HG03571 (cell line): ENCODE data around the gene PGLYRP4.

Experiments used
- ATAC-seq: cut with Tn5 transposase; IDR thresholded peaks from one replicate; pipeline ENCODE4 v1.9.1; 2021; ENCODE audit not compliant: unreplicated experiment

PGLYRP4 gene

GRCh38 chr1:153379591-153379990 lies 30.9 kb upstream of the PGLYRP4 start:
- no peak for ATAC-seq

- no peak for ATAC-seq
These were observed 26.9 kb upstream of the PGLYRP4 start, which contains the start of gene S100A12 for GRCh38 chr1:153375511-153375910. S100A12 (minus strand) TSS chr1:153375621; CDS start chr1:153374592, 1,029 bp downstream.

- ATAC-seq, result no peak
These were observed 25.4 kb upstream of the PGLYRP4 start for GRCh38 chr1:153374071-153374470.

GRCh38 chr1:153372571-153372970 lies 23.9 kb upstream of the PGLYRP4 start:
- ATAC-seq, result no peak

GRCh38 chr1:153371231-153371630 lies 22.6 kb upstream of the PGLYRP4 start:
- ATAC-seq, result no peak

- no peak for ATAC-seq
These were observed 21.5 kb upstream of the PGLYRP4 start for GRCh38 chr1:153370146-153370545.

- ATAC-seq, result no peak
These were observed 19.9 kb upstream of the PGLYRP4 start for GRCh38 chr1:153368495-153368894.

GRCh38 chr1:153367090-153367489 lies 18.4 kb upstream of the PGLYRP4 start:
- ATAC-seq, result no peak

- ATAC-seq, result no peak
These were observed 17.6 kb upstream of the PGLYRP4 start for GRCh38 chr1:153366261-153366660.

GRCh38 chr1:153365696-153366095 lies 17.1 kb upstream of the PGLYRP4 start:
- no peak for ATAC-seq

- no peak for ATAC-seq
These were observed 16.4 kb upstream of the PGLYRP4 start for GRCh38 chr1:153364766-153365666.

GRCh38 chr1:153364156-153364555 lies 15.5 kb upstream of the PGLYRP4 start:
- ATAC-seq, result no peak

- no peak for ATAC-seq
These were observed 15.0 kb upstream of the PGLYRP4 start for GRCh38 chr1:153363641-153364040.

- ATAC-seq, result no peak
These were observed 13.6 kb upstream of the PGLYRP4 start for GRCh38 chr1:153362187-153362775.

GRCh38 chr1:153361480-153362109 lies 13.0 kb upstream of the PGLYRP4 start:
- ATAC-seq, result no peak

- no peak for ATAC-seq
These were observed 12.2 kb upstream of the PGLYRP4 start for GRCh38 chr1:153360592-153361479.

- no peak for ATAC-seq
These were observed 11.5 kb upstream of the PGLYRP4 start for GRCh38 chr1:153360190-153360589.

- no peak for ATAC-seq
These were observed 10.6 kb upstream of the PGLYRP4 start for GRCh38 chr1:153359241-153359640.

GRCh38 chr1:153358691-153358975 lies 10.0 kb upstream of the PGLYRP4 start:
- ATAC-seq, result no peak

- ATAC-seq, result no peak
These were observed 9.4 kb upstream of the PGLYRP4 start, which contains the start of gene S100A9 for GRCh38 chr1:153357853-153358690. S100A9 (plus strand) TSS chr1:153357854; CDS start chr1:153358284, 430 bp downstream.
